K562 (cell line): ENCODE measurements around the gene KLHL22. TPM values are rescaled to one million over a fixed set of nuclear protein-coding genes. Genes with fewer than 3 reads are reported as not detected.
A peak's percentile ranks its signal among the peaks of the same experiment; 100 is the strongest.

ENCODE experiments used
- CCNT2 ChIP-seq: IDR thresholded peaks from 2 replicates; pipeline ENCODE4 v1.6.1; 2011; ENCODE audit warnings: borderline replicate concordance, low read depth, mild to moderate bottlenecking, moderate library complexity, mixed read lengths, low read length; ENCODE audit not compliant: insufficient read length; ENCODE audit errors: extremely low read depth
- ELF4 ChIP-seq: fragments of 450-650 bp; formaldehyde crosslinking; IDR thresholded peaks from 2 replicates; pipeline ENCODE4 v1.4.0; 2022; ENCODE audit warnings: missing genetic modification characterization
- FUS ChIP-seq: fragments of 200-400 bp; formaldehyde crosslinking; optimal IDR thresholded peaks from 2 replicates; pipeline ENCODE3; 2017; ENCODE audit warnings: low read depth, low read length
- HDAC3 ChIP-seq: fragments of 450-650 bp; IDR thresholded peaks from 2 replicates; pipeline ENCODE4 v1.6.1; 2018; ENCODE audit warnings: borderline replicate concordance, mild to moderate bottlenecking, moderate library complexity; ENCODE audit not compliant: partially characterized antibody
- MAFK ChIP-seq: IDR thresholded peaks from 2 replicates; pipeline ENCODE4 v1.6.1; 2011; ENCODE audit warnings: low read length, improper control_type of control experiment
- MIER1 ChIP-seq: fragments of 450-650 bp; IDR thresholded peaks from 2 replicates; pipeline ENCODE4 v1.6.1; 2016; ENCODE audit warnings: antibody characterized with exemption, mild to moderate bottlenecking, low read depth
- RBM34 ChIP-seq: fragments of 200-400 bp; formaldehyde crosslinking; IDR thresholded peaks from 2 replicates; pipeline ENCODE4 v1.6.1; 2018; ENCODE audit warnings: low read length, borderline replicate concordance; ENCODE audit not compliant: insufficient read depth
- RFX1 ChIP-seq: fragments of 450-650 bp; IDR thresholded peaks from 2 replicates; pipeline ENCODE4 v1.6.1; 2016; ENCODE audit warnings: mild to moderate bottlenecking, moderate library complexity
- SAFB2 ChIP-seq: fragments of 200-400 bp; formaldehyde crosslinking; IDR thresholded peaks from 2 replicates; pipeline ENCODE4 v1.6.1; 2018; ENCODE audit warnings: borderline replicate concordance, low read length, low read depth, moderate library complexity; ENCODE audit not compliant: severe bottlenecking
- SMAD2 ChIP-seq: fragments of 150-350 bp; IDR thresholded peaks from 2 replicates; pipeline ENCODE4 v1.6.1; 2014; ENCODE audit warnings: low read depth, mild to moderate bottlenecking, low read length
- SMARCB1 ChIP-seq: IDR thresholded peaks from 2 replicates; pipeline ENCODE4 v1.6.1; 2011; ENCODE audit warnings: improper control_type of control experiment, low read depth; ENCODE audit not compliant: insufficient read length
- SP1 ChIP-seq: sonication (generic); formaldehyde crosslinking; IDR thresholded peaks from 2 replicates; pipeline ENCODE4 v1.8.1; 2022; ENCODE audit warnings: mild to moderate bottlenecking, missing genetic modification reagents
- SRF ChIP-seq, 2 experiments: fragments of 250-450, 450-650 bp in 1 of 2; sonication (Bioruptor Pico) in 1 of 2; sonication (generic) in 1 of 2; formaldehyde crosslinking; IDR thresholded peaks; 2 replicates each; pipeline versions ENCODE4 v1.5.0 to v1.5.1; 2020 to 2022; ENCODE audit warnings: mild to moderate bottlenecking in 1 of 2, missing genetic modification reagents in 1 of 2
- TAL1 ChIP-seq: fragments of 450-650 bp; IDR thresholded peaks from 2 replicates; pipeline ENCODE4 v1.6.1; 2016; ENCODE audit warnings: mild to moderate bottlenecking
- ZNF133 ChIP-seq: fragments of 250-450 bp; sonication (Bioruptor Pico); IDR thresholded peaks from 2 replicates; pipeline ENCODE4 v1.4.0; 2020; ENCODE audit warnings: mild to moderate bottlenecking
- ZNF24 ChIP-seq: fragments of 450-650 bp; IDR thresholded peaks from 2 replicates; pipeline ENCODE4 v1.6.1; 2016
- ZNF431 ChIP-seq: sonication (generic); formaldehyde crosslinking; IDR thresholded peaks from 2 replicates; pipeline ENCODE4 v1.8.0; 2022; ENCODE audit warnings: mild to moderate bottlenecking, missing genetic modification reagents
- ZNF551 ChIP-seq: fragments of 250-450 bp; sonication (Bioruptor Pico); IDR thresholded peaks from 2 replicates; pipeline ENCODE4 v1.5.0; 2021; ENCODE audit warnings: mild to moderate bottlenecking, moderate library complexity
- polyA plus RNA-seq, 8 experiments: library from polyadenylated mRNA; depleted of rRNA in 4 of 8; stranded (reverse) in 5 of 8; unstranded in 3 of 8; fragments of >200 nt; fragmentation: Nextera tagmentation in 2 of 8; fragmentation: Illumina TruSeq in 1 of 8; extraction: Ambion mirVana in 2 of 8; extraction: Trizol in 1 of 8; gene quantifications; 2 replicates each; pipeline versions ENCODE4 v1.2.1 to v1.2.3, GENCODE V29; 2011 to 2014; ENCODE audit warnings: inconsistent platforms in 1 of 8, missing spikeins in 1 of 8
- total RNA-seq, 7 experiments: library from RNA; depleted of rRNA in 6 of 7; stranded (reverse); fragments of >200 nt in 6 of 7; fragmentation: Illumina TruSeq in 2 of 7; extraction: Trizol in 2 of 7; gene quantifications; 2 replicates each; pipeline versions ENCODE4 v1.2.1 to v1.2.3, GENCODE V29; 2011 to 2021; ENCODE audit warnings: low replicate concordance in 1 of 7
- TF ChIP-seq, protein P1 (sequence below): fragments of 250-450 bp; sonication (Bioruptor Pico); IDR thresholded peaks from 2 replicates; pipeline ENCODE4 v1.4.0; 2020; ENCODE audit warnings: mild to moderate bottlenecking, moderate library complexity, borderline replicate concordance
- TF ChIP-seq, protein P2 (sequence below): fragments of 250-450 bp; sonication (Bioruptor Pico); IDR thresholded peaks from 2 replicates; pipeline ENCODE4 v1.4.0; 2020; ENCODE audit warnings: mild to moderate bottlenecking, moderate library complexity
- TF ChIP-seq, protein P3 (sequence below): fragments of 450-650 bp; formaldehyde crosslinking; IDR thresholded peaks from 2 replicates; pipeline ENCODE4 v1.4.0; 2020; ENCODE audit warnings: mild to moderate bottlenecking
- TF ChIP-seq, protein P4 (sequence below): fragments of 250-450 bp; sonication (Bioruptor Pico); IDR thresholded peaks from 2 replicates; pipeline ENCODE4 v1.8.0; 2021; ENCODE audit warnings: moderate library complexity, mild to moderate bottlenecking, inconsistent platforms

Gene KLHL22
- total and polyA plus RNA-seq, 9 of the 15 experiments (the other 6 are each of a cell fraction or from before 2014, with no cell fraction given) = 1.3 to 25.6 (median 15.2) TPM

DNA sequence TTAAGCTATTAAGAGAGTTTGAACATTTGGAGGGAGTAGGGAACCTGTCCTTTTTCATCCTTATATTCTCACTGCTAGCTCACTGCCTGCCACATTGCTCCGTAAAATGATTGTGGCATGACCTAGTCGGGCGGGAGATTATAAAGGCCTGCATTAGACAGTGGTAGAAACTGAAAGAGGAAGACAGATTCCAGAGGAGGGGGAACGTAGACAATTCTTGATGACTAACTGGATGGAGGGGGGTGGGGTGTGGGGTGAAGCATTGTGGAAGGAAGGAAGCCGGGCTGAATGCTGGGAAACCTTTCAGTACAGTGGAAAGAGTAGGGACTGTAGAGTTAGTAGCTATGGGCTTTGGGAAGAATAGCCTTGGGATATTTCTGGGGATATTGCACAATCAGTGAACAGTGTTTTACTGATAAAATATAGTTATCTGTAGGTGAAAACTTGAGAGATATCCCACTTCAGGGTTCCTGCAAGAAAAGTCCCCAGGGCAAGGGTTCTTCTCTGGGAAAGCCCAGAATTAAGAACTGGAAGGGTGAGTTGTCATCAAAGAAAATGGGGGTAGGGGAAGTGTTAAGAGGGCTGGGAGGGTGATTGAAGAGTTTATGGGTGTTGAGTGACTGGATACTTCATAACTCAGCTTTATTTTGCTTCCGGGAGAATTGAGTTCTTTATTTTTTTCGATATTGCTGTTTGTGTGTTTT is 13.9 kb upstream of the KLHL22 start (continued):
- TF ChIP-seq ZNF551 (CRISPR knock-in tag) (no peak), SMARCB1 (peak; percentile 10), HDAC3 (no peak), TAL1 (no peak), ZNF431 (no peak), ZNF133 (no peak), ELF4 (CRISPR knock-in tag) (no peak), CCNT2 (no peak), SP1 (CRISPR knock-in tag) (peak; percentile 12; the same call in 1 of the 2 replicates), SRF (CRISPR knock-in tag; IDR thresholded peaks at IDR 0.05) (no peak), ZNF24 (no peak), RFX1 (no peak), MIER1 (no peak), SMAD2 (no peak), MAFK (peak; percentile 69), SAFB2 (no peak), RBM34 (no peak), FUS (no peak)
- TF ChIP-seq, protein P1, sequence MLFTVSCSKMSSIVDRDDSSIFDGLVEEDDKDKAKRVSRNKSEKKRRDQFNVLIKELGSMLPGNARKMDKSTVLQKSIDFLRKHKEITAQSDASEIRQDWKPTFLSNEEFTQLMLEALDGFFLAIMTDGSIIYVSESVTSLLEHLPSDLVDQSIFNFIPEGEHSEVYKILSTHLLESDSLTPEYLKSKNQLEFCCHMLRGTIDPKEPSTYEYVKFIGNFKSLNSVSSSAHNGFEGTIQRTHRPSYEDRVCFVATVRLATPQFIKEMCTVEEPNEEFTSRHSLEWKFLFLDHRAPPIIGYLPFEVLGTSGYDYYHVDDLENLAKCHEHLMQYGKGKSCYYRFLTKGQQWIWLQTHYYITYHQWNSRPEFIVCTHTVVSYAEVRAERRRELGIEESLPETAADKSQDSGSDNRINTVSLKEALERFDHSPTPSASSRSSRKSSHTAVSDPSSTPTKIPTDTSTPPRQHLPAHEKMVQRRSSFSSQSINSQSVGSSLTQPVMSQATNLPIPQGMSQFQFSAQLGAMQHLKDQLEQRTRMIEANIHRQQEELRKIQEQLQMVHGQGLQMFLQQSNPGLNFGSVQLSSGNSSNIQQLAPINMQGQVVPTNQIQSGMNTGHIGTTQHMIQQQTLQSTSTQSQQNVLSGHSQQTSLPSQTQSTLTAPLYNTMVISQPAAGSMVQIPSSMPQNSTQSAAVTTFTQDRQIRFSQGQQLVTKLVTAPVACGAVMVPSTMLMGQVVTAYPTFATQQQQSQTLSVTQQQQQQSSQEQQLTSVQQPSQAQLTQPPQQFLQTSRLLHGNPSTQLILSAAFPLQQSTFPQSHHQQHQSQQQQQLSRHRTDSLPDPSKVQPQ = no peak
- TF ChIP-seq, protein P2, sequence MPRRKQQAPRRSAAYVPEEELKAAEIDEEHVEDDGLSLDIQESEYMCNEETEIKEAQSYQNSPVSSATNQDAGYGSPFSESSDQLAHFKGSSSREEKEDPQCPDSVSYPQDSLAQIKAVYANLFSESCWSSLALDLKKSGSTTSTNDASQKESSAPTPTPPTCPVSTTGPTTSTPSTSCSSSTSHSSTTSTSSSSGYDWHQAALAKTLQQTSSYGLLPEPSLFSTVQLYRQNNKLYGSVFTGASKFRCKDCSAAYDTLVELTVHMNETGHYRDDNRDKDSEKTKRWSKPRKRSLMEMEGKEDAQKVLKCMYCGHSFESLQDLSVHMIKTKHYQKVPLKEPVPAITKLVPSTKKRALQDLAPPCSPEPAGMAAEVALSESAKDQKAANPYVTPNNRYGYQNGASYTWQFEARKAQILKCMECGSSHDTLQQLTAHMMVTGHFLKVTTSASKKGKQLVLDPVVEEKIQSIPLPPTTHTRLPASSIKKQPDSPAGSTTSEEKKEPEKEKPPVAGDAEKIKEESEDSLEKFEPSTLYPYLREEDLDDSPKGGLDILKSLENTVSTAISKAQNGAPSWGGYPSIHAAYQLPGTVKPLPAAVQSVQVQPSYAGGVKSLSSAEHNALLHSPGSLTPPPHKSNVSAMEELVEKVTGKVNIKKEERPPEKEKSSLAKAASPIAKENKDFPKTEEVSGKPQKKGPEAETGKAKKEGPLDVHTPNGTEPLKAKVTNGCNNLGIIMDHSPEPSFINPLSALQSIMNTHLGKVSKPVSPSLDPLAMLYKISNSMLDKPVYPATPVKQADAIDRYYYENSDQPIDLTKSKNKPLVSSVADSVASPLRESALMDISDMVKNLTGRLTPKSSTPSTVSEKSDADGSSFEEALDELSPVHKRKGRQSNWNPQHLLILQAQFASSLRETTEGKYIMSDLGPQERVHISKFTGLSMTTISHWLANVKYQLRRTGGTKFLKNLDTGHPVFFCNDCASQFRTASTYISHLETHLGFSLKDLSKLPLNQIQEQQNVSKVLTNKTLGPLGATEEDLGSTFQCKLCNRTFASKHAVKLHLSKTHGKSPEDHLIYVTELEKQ = no peak
- TF ChIP-seq, protein P3, sequence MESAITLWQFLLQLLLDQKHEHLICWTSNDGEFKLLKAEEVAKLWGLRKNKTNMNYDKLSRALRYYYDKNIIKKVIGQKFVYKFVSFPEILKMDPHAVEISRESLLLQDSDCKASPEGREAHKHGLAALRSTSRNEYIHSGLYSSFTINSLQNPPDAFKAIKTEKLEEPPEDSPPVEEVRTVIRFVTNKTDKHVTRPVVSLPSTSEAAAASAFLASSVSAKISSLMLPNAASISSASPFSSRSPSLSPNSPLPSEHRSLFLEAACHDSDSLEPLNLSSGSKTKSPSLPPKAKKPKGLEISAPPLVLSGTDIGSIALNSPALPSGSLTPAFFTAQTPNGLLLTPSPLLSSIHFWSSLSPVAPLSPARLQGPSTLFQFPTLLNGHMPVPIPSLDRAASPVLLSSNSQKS (CRISPR knock-in tag) = no peak
- TF ChIP-seq, protein P4, sequence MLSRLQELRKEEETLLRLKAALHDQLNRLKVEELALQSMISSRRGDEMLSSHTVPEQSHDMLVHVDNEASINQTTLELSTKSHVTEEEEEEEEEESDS (CRISPR knock-in tag) = no peak
